Calu3 (cell line): ENCODE data around the gene SLC38A6. TPM values are rescaled to one million over a fixed set of nuclear protein-coding genes. Genes with fewer than 3 reads are reported as not detected.
A peak's percentile ranks its signal among the peaks of the same experiment; 100 is the strongest.

Experiments used
- BruUV-seq: library from RNA; stranded (reverse); fragments of 400-500 nt; replicated peaks from 2 replicates; lab custom pipeline; 2021; lab: Mats Ljungman, UMichigan
- CTCF ChIA-PET: fragments of 300-600 bp; sonication (Branson Sonifier 250); formaldehyde crosslinking; loops from one replicate; lab custom pipeline; 2022; ENCODE audit warnings: antibody characterized with exemption; lab: Charles Lee
- DNase-seq: peaks from one replicate; pipeline ENCODE4 v3.0.0; 2022
- H3K27ac Mint-ChIP-seq: one replicate; pipeline ENCODE4 v1.8.0; 2022; ENCODE audit warnings: mixed read lengths; ENCODE audit not compliant: unreplicated experiment
- H3K27me3 Mint-ChIP-seq: one replicate; pipeline ENCODE4 v1.8.0; 2022; ENCODE audit warnings: mixed read lengths; ENCODE audit not compliant: unreplicated experiment
- H3K36me3 Mint-ChIP-seq: one replicate; pipeline ENCODE4 v1.8.0; 2022; ENCODE audit warnings: mild to moderate bottlenecking, moderate library complexity, mixed read lengths; ENCODE audit not compliant: insufficient read depth, unreplicated experiment
- H3K4me1 Mint-ChIP-seq: one replicate; pipeline ENCODE4 v1.8.0; 2022; ENCODE audit warnings: mild to moderate bottlenecking, low read depth, mixed read lengths; ENCODE audit not compliant: unreplicated experiment
- H3K4me3 Mint-ChIP-seq: one replicate; pipeline ENCODE4 v1.8.0; 2022; ENCODE audit warnings: mild to moderate bottlenecking, low read depth, moderate library complexity, mixed read lengths; ENCODE audit not compliant: unreplicated experiment
- H3K9me3 Mint-ChIP-seq: one replicate; pipeline ENCODE4 v1.8.0; 2022; ENCODE audit warnings: low read depth, mixed read lengths; ENCODE audit not compliant: unreplicated experiment
- intact Hi-C: fragments of 100-400 bp; cut with micrococcal nuclease; formaldehyde crosslinking; loops from one replicate; pipeline ENCODE4 v1.10.0; 2022; ENCODE audit not compliant: unreplicated experiment
- total RNA-seq: library from RNA; stranded (reverse); gene quantifications from 2 replicates; pipeline ENCODE4 v1.2.3, GENCODE V29; 2022
- TF ChIP-seq, protein P1 (sequence below): fragments of 200-600 bp; IDR thresholded peaks from one replicate; pipeline ENCODE4 v1.8.0; 2022; ENCODE audit warnings: antibody characterized with exemption; ENCODE audit not compliant: unreplicated experiment

The SLC38A6 gene
- total RNA-seq, 1 experiment from 2014 or later: 9.9 TPM

DNA sequence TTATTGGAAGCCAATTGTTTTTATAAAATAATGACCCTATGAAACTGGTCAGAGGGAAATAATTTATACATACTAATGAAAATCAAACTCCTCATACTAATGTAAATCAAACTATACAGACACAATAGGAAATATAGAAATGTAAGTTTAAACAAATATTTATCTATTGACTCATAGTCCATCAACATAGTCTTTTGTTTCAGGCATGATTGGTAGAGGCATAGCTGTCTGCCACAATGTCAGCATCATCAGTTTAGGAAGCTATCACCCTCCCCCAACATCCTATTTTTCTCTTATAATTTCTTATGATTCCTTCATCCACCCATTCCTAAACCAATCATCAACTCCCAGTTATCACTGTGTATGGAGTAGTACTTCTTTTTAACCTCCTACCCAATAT lies 117.7 kb downstream of the SLC38A6 start:
- CTCF ChIA-PET: no interaction called here
- Mint-ChIP-seq H3K4me3 (no peak overlapping the region), H3K36me3 (peaks cover 6% of the 10 kb centered on the region), H3K4me1 (peaks cover 18% of the 10 kb centered on the region), H3K9me3 (peaks cover 18% of the 10 kb centered on the region), H3K27me3 (no peaks in the 10 kb centered on the region), H3K27ac (no peak overlapping the region)
- DNase-seq: no peak
- intact Hi-C loops: no loop called here
- BruUV-seq: no TSS peak
- TF ChIP-seq, protein P1, sequence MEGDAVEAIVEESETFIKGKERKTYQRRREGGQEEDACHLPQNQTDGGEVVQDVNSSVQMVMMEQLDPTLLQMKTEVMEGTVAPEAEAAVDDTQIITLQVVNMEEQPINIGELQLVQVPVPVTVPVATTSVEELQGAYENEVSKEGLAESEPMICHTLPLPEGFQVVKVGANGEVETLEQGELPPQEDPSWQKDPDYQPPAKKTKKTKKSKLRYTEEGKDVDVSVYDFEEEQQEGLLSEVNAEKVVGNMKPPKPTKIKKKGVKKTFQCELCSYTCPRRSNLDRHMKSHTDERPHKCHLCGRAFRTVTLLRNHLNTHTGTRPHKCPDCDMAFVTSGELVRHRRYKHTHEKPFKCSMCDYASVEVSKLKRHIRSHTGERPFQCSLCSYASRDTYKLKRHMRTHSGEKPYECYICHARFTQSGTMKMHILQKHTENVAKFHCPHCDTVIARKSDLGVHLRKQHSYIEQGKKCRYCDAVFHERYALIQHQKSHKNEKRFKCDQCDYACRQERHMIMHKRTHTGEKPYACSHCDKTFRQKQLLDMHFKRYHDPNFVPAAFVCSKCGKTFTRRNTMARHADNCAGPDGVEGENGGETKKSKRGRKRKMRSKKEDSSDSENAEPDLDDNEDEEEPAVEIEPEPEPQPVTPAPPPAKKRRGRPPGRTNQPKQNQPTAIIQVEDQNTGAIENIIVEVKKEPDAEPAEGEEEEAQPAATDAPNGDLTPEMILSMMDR: no peak

GRCh38 chr14:61099216-61099835 lies 118.3 kb downstream of the SLC38A6 start:
- Mint-ChIP-seq H3K4me1 (peaks cover 24% of the 10 kb centered on the region), H3K4me3 (no peak overlapping the region), H3K27me3 (no peaks in the 10 kb centered on the region), H3K9me3 (peaks cover 18% of the 10 kb centered on the region), H3K27ac (no peak overlapping the region), H3K36me3 (peaks cover 12% of the 10 kb centered on the region)
- no TSS peak for BruUV-seq
- TF ChIP-seq, protein P1: no peak
- CTCF ChIA-PET: no interaction called here
- no peak for DNase-seq
- intact Hi-C loops: no loop called here

- BruUV-seq: no TSS peak
- CTCF ChIA-PET: no interaction called here
- H3K36me3 Mint-ChIP-seq: peaks cover 23% of the 10 kb centered on the region
- H3K9me3 Mint-ChIP-seq: peaks cover 8% of the 10 kb centered on the region
- intact Hi-C loops: loop anchor here (5.0 to 10.0 kb wide), 2 partner anchors 75 to 477 kb away; no protein-coding TSS in a partner anchor
- peak overlapping the region; percentile 93 for H3K27ac Mint-ChIP-seq
- no peak overlapping the region for H3K4me3 Mint-ChIP-seq
- no peaks in the 10 kb centered on the region for H3K27me3 Mint-ChIP-seq
- no peak for DNase-seq
- TF ChIP-seq, protein P1: no peak
- peaks cover 31% of the 10 kb centered on the region for H3K4me1 Mint-ChIP-seq
Measured at GRCh38 chr14:61101803-61102548, 120.9 kb downstream of the SLC38A6 start.

Other genes with a start within 250 kb of the SLC38A6 start
- gene MNAT1, start 246.5 kb upstream of the SLC38A6 start, total RNA-seq: 44.6 and 48.0 TPM in 2 replicates
- 20.3 and 22.8 TPM in 2 replicates for gene TRMT5, start 166 bp upstream of the SLC38A6 start, total RNA-seq